ENCODE results near the gene WDPCP. TPM values are rescaled to one million over a fixed set of nuclear protein-coding genes. Genes with fewer than 3 reads are reported as not detected.
A peak's percentile ranks its signal among the peaks of the same experiment; 100 is the strongest.

WDPCP gene
- total and polyA plus RNA-seq, 2 of the 8 experiments (the other 6 are each of a cell fraction or from before 2014, with no cell fraction given), result 9.3 to 25.8 TPM

DNA sequence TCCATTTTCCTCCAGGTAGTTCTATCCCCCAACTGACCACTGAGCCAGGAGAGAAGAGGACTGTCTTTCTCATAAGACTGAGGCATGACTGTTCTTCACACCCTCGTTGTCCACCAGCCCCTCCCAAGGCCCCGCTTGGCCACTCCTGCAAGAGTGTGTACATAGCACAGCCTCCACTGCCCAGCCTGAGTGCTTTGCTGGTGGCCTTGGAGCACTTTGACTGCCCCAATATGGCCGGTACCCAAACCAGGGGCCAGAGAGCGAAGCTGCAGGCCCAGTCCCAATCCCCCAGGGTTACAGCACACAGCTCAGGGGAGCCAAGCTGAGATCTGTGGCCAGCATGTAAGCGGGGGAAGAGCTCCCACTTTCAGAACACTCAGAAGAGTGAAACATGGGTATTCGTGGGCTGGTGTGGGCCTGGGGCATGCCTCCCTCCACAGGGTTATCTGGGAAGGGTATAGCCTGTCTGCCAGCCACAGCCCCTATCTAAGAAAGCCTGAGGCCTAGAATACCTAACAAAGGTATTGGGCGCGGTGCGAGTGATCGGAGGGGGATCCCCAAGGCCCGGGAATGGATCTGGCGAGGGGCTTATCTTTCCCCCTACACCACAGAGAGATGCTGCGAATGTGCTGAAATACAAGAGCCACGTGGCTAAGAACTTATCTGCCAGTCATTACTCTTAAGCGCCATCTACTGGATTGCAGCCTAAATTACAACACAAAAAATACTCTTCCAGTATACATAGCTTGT is 163.8 kb downstream of the WDPCP start (continued):
- TF ChIP-seq, protein P1, sequence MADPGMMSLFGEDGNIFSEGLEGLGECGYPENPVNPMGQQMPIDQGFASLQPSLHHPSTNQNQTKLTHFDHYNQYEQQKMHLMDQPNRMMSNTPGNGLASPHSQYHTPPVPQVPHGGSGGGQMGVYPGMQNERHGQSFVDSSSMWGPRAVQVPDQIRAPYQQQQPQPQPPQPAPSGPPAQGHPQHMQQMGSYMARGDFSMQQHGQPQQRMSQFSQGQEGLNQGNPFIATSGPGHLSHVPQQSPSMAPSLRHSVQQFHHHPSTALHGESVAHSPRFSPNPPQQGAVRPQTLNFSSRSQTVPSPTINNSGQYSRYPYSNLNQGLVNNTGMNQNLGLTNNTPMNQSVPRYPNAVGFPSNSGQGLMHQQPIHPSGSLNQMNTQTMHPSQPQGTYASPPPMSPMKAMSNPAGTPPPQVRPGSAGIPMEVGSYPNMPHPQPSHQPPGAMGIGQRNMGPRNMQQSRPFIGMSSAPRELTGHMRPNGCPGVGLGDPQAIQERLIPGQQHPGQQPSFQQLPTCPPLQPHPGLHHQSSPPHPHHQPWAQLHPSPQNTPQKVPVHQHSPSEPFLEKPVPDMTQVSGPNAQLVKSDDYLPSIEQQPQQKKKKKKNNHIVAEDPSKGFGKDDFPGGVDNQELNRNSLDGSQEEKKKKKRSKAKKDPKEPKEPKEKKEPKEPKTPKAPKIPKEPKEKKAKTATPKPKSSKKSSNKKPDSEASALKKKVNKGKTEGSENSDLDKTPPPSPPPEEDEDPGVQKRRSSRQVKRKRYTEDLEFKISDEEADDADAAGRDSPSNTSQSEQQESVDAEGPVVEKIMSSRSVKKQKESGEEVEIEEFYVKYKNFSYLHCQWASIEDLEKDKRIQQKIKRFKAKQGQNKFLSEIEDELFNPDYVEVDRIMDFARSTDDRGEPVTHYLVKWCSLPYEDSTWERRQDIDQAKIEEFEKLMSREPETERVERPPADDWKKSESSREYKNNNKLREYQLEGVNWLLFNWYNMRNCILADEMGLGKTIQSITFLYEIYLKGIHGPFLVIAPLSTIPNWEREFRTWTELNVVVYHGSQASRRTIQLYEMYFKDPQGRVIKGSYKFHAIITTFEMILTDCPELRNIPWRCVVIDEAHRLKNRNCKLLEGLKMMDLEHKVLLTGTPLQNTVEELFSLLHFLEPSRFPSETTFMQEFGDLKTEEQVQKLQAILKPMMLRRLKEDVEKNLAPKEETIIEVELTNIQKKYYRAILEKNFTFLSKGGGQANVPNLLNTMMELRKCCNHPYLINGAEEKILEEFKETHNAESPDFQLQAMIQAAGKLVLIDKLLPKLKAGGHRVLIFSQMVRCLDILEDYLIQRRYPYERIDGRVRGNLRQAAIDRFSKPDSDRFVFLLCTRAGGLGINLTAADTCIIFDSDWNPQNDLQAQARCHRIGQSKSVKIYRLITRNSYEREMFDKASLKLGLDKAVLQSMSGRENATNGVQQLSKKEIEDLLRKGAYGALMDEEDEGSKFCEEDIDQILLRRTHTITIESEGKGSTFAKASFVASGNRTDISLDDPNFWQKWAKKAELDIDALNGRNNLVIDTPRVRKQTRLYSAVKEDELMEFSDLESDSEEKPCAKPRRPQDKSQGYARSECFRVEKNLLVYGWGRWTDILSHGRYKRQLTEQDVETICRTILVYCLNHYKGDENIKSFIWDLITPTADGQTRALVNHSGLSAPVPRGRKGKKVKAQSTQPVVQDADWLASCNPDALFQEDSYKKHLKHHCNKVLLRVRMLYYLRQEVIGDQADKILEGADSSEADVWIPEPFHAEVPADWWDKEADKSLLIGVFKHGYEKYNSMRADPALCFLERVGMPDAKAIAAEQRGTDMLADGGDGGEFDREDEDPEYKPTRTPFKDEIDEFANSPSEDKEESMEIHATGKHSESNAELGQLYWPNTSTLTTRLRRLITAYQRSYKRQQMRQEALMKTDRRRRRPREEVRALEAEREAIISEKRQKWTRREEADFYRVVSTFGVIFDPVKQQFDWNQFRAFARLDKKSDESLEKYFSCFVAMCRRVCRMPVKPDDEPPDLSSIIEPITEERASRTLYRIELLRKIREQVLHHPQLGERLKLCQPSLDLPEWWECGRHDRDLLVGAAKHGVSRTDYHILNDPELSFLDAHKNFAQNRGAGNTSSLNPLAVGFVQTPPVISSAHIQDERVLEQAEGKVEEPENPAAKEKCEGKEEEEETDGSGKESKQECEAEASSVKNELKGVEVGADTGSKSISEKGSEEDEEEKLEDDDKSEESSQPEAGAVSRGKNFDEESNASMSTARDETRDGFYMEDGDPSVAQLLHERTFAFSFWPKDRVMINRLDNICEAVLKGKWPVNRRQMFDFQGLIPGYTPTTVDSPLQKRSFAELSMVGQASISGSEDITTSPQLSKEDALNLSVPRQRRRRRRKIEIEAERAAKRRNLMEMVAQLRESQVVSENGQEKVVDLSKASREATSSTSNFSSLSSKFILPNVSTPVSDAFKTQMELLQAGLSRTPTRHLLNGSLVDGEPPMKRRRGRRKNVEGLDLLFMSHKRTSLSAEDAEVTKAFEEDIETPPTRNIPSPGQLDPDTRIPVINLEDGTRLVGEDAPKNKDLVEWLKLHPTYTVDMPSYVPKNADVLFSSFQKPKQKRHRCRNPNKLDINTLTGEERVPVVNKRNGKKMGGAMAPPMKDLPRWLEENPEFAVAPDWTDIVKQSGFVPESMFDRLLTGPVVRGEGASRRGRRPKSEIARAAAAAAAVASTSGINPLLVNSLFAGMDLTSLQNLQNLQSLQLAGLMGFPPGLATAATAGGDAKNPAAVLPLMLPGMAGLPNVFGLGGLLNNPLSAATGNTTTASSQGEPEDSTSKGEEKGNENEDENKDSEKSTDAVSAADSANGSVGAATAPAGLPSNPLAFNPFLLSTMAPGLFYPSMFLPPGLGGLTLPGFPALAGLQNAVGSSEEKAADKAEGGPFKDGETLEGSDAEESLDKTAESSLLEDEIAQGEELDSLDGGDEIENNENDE (IDR thresholded peaks at IDR 0.05; ENCODE audit: insufficient replicate concordance, low read length), result no peak
- TF ChIP-seq TAF1 (IDR thresholded peaks at IDR 0.05; ENCODE audit: low read depth, low read length) (no peak), RAD21 (IDR thresholded peaks at IDR 0.05 in 1 of 2, conservative IDR thresholded peaks at IDR 0.05 in 1 of 2; ENCODE audit: low read depth in 2 of 2, low read length in 2 of 2) (peak; percentile 77 to 85), JUND (IDR thresholded peaks at IDR 0.05; ENCODE audit: low read length) (no peak), CBX5 (IDR thresholded peaks at IDR 0.05; ENCODE audit: low read depth, low read length) (no peak), FOSL1 (IDR thresholded peaks at IDR 0.05; ENCODE audit: insufficient read depth, low read depth, low read length) (no peak), GABPA (IDR thresholded peaks at IDR 0.05; ENCODE audit: borderline replicate concordance, insufficient read depth, low read length) (no peak)
- TF ChIP-seq, protein P2, sequence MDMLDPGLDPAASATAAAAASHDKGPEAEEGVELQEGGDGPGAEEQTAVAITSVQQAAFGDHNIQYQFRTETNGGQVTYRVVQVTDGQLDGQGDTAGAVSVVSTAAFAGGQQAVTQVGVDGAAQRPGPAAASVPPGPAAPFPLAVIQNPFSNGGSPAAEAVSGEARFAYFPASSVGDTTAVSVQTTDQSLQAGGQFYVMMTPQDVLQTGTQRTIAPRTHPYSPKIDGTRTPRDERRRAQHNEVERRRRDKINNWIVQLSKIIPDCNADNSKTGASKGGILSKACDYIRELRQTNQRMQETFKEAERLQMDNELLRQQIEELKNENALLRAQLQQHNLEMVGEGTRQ (IDR thresholded peaks at IDR 0.05; ENCODE audit: low read length), result peak; percentile 55; the same call in 1 of the 2 replicates
